ENCODE data around the gene LILRB2. TPM values are rescaled to one million over a fixed set of nuclear protein-coding genes. Genes with fewer than 3 reads are reported as not detected.
"Not testable (repeated sequence)": the region's sequence is repeated elsewhere in the genome, so short reads cannot be mapped to it uniquely, and the experiment has no call there.

LILRB2 gene
- total RNA-seq, 1 donor from 2014 or later = 3.3 TPM

GRCh38 chr19:54273821-54274220, 7.1 kb downstream of the LILRB2 start:
- DNase-seq (ENCODE audit: low spot score) = no peak

GRCh38 chr19:54272181-54272580, 8.7 kb downstream of the LILRB2 start:
- DNase-seq (ENCODE audit: low spot score) = not testable (repeated sequence)

- not testable (repeated sequence) for DNase-seq (ENCODE audit: low spot score)
Measured at GRCh38 chr19:54271587-54271986, 9.3 kb downstream of the LILRB2 start.

DNA sequence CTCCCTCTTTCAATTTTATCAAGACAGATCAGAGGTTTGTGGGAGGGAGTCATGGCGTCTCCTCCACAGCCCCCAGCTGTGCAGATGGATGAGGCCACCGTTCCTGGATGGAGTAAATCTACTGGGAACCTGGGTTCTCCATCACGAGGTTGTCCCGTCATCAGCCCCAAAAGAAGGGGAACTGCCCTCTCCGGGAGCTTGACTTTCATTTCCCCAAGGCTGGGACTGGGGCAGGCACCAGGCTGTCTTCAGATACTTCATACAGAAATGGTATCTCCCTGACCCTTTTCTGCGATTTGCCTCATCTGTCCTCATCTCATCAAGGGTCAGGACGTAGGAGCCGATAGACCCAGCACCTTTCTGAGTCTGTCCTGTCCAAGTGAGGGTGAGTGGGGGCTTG, 9.8 kb downstream of the LILRB2 start:
- DNase-seq (ENCODE audit: low spot score) = no peak

- no peak for DNase-seq (ENCODE audit: low spot score)
Measured at GRCh38 chr19:54268936-54269335, 12.0 kb downstream of the LILRB2 start.

DNA sequence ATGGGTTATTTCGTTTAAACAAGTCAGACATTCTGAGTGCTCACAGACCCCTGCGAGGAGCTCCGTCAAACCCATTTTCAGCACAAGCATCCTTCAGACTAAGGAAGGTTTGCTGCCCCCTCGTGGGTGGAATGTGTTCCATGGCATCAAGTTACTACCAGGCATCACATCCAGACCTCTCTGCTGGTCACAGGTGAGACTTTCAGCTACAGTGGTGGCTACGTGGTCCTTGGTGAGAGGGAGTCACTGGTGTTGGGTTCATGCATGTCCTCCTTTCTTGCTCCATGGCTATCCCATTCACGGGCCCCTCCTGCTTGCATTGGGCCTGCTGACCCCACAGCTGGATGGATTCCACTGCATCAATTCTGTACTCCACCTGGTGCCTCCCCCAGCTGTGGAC, 14.8 kb downstream of the LILRB2 start:
- DNase-seq (ENCODE audit: low spot score) = peak; percentile 83

DNA sequence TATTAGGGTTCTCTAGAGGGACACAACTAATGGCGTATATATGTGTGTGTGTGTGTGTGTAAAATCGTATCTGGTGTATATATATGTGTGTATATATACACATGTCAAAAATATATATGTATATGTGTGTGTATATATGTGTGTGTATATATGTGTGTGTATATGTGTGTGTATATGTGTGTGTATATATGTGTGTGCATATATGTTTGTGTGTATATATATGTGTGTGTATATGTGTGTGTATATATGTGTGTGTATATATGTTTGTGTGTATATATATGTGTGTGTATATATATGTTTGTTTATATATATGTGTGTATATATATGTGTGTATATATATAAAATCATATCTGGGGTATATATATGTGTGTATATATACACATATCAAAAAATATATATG, 18.4 kb downstream of the LILRB2 start:
- no peak for DNase-seq (ENCODE audit: low spot score)

DNA sequence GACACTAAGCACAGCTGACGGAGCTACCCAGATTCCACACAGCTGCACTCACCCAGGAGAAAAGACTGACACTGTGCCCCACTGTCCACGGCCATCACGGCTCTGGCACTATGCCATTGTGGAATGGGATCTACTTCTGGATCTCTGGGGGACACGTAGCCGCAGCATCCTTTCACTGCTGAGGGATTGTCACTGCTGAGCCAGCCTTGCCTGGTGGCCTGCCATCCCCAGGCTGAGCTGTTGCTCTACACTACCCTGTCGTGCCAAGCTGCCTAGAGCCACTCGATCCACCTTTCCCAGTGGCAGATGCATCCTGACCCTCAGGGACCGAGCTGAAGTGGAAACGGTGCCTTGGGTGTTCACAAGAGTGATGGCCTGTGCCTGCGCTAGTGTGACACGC, 18.8 kb downstream of the LILRB2 start:
- DNase-seq (ENCODE audit: low spot score) = no peak

DNA sequence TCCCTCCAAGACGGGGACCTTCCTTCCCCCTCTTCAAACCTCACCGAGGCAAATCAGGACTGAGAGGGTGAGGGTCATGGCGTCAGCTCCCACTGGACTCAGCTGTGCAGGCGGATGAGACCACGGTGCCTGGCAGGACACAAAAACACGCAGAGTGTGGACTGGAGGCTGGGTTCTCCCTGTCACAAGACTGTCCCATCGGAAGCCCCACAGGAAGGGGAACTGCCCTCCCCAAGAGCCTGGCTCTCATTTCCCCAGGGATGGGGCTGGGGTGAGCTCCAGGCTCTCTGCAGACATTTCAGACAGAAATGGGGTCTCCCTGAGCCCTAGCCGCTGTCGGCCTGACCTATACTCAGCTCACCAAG, 23.8 kb downstream of the LILRB2 start, which contains the start of gene LILRB5:
TSS of gene LILRB5 (minus strand) at position 158 of the 365 bp plus-strand sequence. CDS start at position 78, 80 bp downstream.
- no peak for DNase-seq (ENCODE audit: low spot score)

GRCh38 chr19:54256250-54257115, 24.4 kb downstream of the LILRB2 start:
- no peak for DNase-seq (ENCODE audit: low spot score)

DNA sequence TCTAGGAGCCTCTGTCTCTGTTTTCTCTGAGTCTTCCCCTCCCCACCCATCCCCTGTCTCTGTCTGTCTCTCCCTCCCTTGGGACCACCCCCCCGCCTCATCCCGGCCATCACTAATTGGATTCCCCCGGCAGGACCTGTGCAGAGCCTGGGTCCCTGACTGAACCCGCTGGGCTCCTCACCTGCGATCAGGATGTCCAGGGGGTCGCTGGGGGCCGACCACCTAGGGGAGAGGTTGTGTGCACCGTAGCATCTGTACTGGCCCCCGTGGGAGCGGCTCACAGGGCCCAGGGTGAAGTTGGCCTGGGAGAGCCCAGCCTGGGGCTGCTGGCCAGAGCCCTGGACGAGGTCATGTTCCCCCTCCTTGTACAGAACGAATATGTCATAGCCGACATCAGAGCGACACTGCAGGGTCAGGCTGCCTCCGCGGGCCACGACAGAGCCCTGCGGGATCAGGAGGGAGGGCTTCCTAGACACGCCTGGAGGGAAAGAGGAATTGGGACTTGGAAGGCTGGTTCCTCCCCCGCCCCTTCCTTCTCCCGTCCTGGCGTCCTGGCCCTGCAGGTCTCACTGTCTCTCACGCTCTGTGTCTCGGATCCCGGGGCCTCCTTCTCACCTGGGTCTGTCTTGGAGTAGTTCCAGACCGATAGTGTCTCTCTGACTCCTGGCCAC, 25.7 kb downstream of the LILRB2 start:
- no peak for DNase-seq (ENCODE audit: low spot score)

- DNase-seq (ENCODE audit: low spot score) = no peak
Measured at GRCh38 chr19:54254195-54254906, 26.6 kb downstream of the LILRB2 start.

GRCh38 chr19:54253331-54254194, 27.3 kb downstream of the LILRB2 start:
- no peak for DNase-seq (ENCODE audit: low spot score)

- no peak for DNase-seq (ENCODE audit: low spot score)
Measured at GRCh38 chr19:54252845-54253244, 28.1 kb downstream of the LILRB2 start.

- DNase-seq (ENCODE audit: low spot score) = no peak
Measured at GRCh38 chr19:54252243-54252642, 28.7 kb downstream of the LILRB2 start.

GRCh38 chr19:54248016-54248601, 32.8 kb downstream of the LILRB2 start:
- DNase-seq (ENCODE audit: low spot score) = peak; percentile 33

- no peak for DNase-seq (ENCODE audit: low spot score)
Measured at GRCh38 chr19:54247106-54247930, 33.6 kb downstream of the LILRB2 start.

- no peak for DNase-seq (ENCODE audit: low spot score)
Measured at GRCh38 chr19:54245936-54246335, 35.0 kb downstream of the LILRB2 start.

DNA sequence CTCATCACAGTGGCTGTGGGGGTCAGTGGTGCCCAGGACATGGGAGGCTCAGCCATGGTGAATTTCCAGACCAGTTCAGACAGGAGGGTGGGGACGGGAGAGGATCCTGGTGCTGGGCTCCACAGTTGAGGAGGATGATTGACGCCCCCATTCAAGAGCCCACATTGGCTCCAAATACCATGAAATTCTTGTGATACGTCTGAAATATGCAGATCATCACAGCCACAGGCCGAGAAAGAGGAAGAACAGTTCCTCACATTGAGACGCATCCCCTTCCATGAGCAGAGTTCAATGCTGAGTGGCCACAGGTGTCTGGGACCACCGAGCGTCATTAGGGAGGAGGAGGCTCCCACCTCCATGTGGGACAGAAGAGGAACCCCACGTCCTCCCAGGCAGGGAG, 37.1 kb downstream of the LILRB2 start:
- DNase-seq (ENCODE audit: low spot score) = not testable (repeated sequence)

GRCh38 chr19:54242646-54243045, 38.3 kb downstream of the LILRB2 start, which contains the start of gene LILRA6:
LILRA6 (minus strand) TSS chr19:54242790.
- not testable (repeated sequence) for DNase-seq (ENCODE audit: low spot score)

Measured in mucosa of gallbladder (tissue), 1 donor.